Stimulated activated memory B cell treated with anti-CD40 and anti-IgM and Interleukin-4, amounts not matched to agents 10 μg/mL and 1 μg/mL and 100 μg/mL, for 72 hours (primary cell): ENCODE data around the gene KIF17.
"Not testable (repeated sequence)": the region's sequence is repeated elsewhere in the genome, so short reads cannot be mapped to it uniquely, and the experiment has no call there.

Source experiments
- ATAC-seq: fragments of 150-1000 bp; cut with Tn5 transposase; 2 replicates; pipeline ENCODE4 v1.10.0; 2021
- H3K27ac Mint-ChIP-seq: one replicate; pipeline ENCODE4 v1.8.0; 2022; ENCODE audit warnings: mild to moderate bottlenecking, mixed read lengths
- H3K27me3 Mint-ChIP-seq: one replicate; pipeline ENCODE4 v1.8.0; 2022; ENCODE audit warnings: mixed read lengths
- H3K36me3 Mint-ChIP-seq: one replicate; pipeline ENCODE4 v1.8.0; 2022; ENCODE audit warnings: mixed read lengths
- H3K4me1 Mint-ChIP-seq: one replicate; pipeline ENCODE4 v1.8.0; 2022; ENCODE audit warnings: mixed read lengths
- H3K4me3 Mint-ChIP-seq: one replicate; pipeline ENCODE4 v1.8.0; 2022; ENCODE audit warnings: mild to moderate bottlenecking, moderate library complexity, mixed read lengths
- H3K9me3 Mint-ChIP-seq: one replicate; pipeline ENCODE4 v1.8.0; 2022; ENCODE audit warnings: mixed read lengths

Gene KIF17

GRCh38 chr1:20691872-20692271 lies 25.9 kb downstream of the KIF17 start:
- no peak overlapping the region for H3K4me3 Mint-ChIP-seq
- H3K9me3 Mint-ChIP-seq = peaks cover 4% of the 10 kb centered on the region
- peaks cover 11% of the 10 kb centered on the region for H3K4me1 Mint-ChIP-seq
- H3K36me3 Mint-ChIP-seq = peaks cover 8% of the 10 kb centered on the region
- ATAC-seq = no peak
- peaks cover 27% of the 10 kb centered on the region for H3K27me3 Mint-ChIP-seq
- H3K27ac Mint-ChIP-seq = no peak overlapping the region

DNA sequence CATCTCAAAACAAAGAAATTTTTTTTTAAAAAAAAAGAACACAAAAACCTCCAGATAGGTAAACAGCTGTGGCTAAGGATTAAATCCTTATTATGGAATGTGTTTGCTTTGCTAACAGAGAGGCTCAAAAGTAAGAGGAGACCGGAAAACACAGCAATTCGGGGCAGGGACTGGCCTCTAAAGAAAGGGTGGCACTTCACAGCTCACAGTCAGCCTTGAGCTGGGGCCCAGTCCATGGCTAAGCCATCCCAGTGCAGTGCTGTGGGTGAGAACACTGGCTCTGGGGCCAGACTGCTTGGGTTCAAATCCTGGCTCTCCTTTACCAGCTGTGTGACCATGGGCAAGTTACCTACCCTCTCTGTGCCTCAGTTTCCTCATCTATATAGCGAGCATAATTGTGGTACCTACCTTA lies 28.2 kb downstream of the KIF17 start:
- H3K4me1 Mint-ChIP-seq = no peaks in the 10 kb centered on the region
- peaks cover 34% of the 10 kb centered on the region for H3K27me3 Mint-ChIP-seq
- H3K9me3 Mint-ChIP-seq = peaks cover 4% of the 10 kb centered on the region
- no peak overlapping the region for H3K27ac Mint-ChIP-seq
- no peak for ATAC-seq
- no peak overlapping the region for H3K4me3 Mint-ChIP-seq
- peaks cover 8% of the 10 kb centered on the region for H3K36me3 Mint-ChIP-seq

DNA sequence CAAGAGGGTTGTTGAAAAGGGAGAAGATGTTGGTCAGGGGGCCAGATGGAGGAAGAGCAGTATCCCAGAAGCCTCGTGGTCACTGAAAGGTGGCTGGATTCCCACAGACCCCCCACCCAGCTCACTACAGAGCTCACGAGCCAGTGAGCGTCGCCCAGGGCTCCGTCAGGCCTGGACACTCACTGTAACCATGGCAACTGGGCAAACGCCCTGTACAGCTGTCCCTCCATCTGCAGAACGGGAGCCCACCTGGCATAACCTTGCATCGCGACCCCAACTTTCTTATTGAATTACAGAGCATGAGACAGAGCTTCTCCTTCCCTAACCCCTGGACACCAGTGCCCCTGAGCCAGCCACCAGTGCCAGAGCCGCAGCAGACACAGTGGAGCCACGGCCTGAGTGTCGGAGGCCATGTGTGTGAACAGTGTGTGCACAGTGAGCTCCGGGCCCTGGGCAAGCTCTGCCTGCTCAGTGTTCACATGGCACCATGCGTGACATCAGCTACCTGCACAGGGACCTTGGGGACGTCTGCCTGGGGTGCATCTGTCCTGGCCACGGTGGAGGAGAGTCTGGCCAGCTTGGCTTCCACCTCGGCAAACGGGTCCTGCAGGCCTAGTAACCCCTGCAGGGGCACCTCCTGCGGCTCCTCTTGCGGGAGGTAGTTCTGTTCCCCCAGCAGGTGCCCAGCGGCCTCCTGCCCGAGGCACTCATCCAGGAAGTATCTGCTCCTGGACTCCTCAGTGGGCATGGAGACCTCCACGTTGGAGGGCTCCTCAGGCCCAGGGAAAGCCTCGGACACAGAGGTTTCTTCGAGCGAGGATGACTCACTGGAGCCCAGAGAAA lies 30.7 kb downstream of the KIF17 start:
- Mint-ChIP-seq H3K4me3 (no peak overlapping the region), H3K27me3 (peaks cover 50% of the 10 kb centered on the region), H3K27ac (no peak overlapping the region), H3K9me3 (peaks cover 4% of the 10 kb centered on the region), H3K4me1 (no peaks in the 10 kb centered on the region), H3K36me3 (peaks cover 6% of the 10 kb centered on the region)
- no peak for ATAC-seq

GRCh38 chr1:20685741-20686140 lies 32.1 kb downstream of the KIF17 start:
- H3K4me3 Mint-ChIP-seq = no peak overlapping the region
- H3K4me1 Mint-ChIP-seq = no peaks in the 10 kb centered on the region
- H3K9me3 Mint-ChIP-seq = no peaks in the 10 kb centered on the region
- H3K27ac Mint-ChIP-seq = no peak overlapping the region
- ATAC-seq = no peak
- H3K27me3 Mint-ChIP-seq = peaks cover 50% of the 10 kb centered on the region
- no peaks in the 10 kb centered on the region for H3K36me3 Mint-ChIP-seq

DNA sequence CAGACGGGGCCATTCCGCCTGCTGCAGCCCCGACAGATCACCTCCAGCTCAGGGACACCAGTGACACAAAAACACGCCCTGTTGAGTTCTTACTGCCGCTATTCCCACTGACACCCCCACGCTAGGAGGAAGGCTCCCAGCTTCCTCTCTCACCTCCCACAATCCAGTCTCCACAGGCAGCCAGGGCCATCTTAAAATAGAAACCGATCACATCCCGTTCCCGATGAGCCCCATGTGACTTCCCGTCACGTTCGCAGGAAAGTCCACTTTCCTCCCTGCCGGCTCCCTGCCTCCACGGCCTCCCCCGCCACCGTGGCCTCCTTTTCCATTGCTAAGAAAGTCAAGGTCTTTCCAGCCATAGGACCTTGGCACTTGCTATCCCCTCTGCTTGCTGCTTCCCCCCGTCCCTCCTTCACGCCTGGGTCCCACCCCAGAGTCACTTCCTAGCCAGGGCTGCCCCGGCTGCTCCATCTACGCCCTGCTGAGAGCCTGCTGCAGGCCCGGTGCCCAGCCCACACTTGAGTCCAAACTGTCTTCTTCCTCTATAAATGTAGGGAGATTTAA lies 32.6 kb downstream of the KIF17 start:
- H3K36me3 Mint-ChIP-seq = no peaks in the 10 kb centered on the region
- H3K9me3 Mint-ChIP-seq = no peaks in the 10 kb centered on the region
- ATAC-seq = no peak
- no peak overlapping the region for H3K27ac Mint-ChIP-seq
- H3K27me3 Mint-ChIP-seq = peaks cover 50% of the 10 kb centered on the region
- no peaks in the 10 kb centered on the region for H3K4me1 Mint-ChIP-seq
- no peak overlapping the region for H3K4me3 Mint-ChIP-seq

GRCh38 chr1:20684651-20685050 lies 33.2 kb downstream of the KIF17 start:
- Mint-ChIP-seq H3K27ac (no peak overlapping the region), H3K36me3 (no peaks in the 10 kb centered on the region)

GRCh38 chr1:20684050-20684620 lies 33.7 kb downstream of the KIF17 start:
- Mint-ChIP-seq H3K4me1 (peaks cover 4% of the 10 kb centered on the region), H3K9me3 (no peaks in the 10 kb centered on the region), H3K36me3 (no peaks in the 10 kb centered on the region), H3K4me3 (no peak overlapping the region), H3K27me3 (peaks cover 50% of the 10 kb centered on the region), H3K27ac (no peak overlapping the region)
- no peak for ATAC-seq

More at GRCh38 chr1:20684651-20685050, 33.2 kb downstream of the KIF17 start:
- Mint-ChIP-seq H3K9me3 (no peaks in the 10 kb centered on the region), H3K4me1 (no peaks in the 10 kb centered on the region), H3K4me3 (no peak overlapping the region), H3K27me3 (peaks cover 50% of the 10 kb centered on the region)
- ATAC-seq = peak; percentile 4

DNA sequence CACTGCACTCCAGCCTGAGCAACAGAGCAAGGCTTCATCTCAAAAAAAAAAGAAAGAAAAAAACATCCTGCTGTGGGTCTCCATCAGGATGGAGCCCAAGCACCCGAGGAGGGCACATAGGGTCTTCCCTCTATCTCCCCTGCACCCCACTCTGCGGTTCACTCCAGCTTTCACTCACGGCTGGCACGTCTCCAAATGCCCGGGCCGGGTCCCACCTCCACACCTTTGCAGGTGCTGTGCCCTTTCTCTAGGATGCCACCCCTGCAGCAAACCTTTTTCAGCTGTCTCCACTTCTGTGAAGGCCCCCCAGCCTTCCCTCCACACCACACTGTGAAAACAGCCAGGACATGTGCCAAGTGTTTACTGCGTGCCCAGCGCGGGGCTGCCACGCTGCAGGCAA lies 34.2 kb downstream of the KIF17 start:
- no peak for ATAC-seq
- H3K4me3 Mint-ChIP-seq = no peak overlapping the region
- H3K36me3 Mint-ChIP-seq = no peaks in the 10 kb centered on the region
- peaks cover under 1% of the 10 kb centered on the region for H3K9me3 Mint-ChIP-seq
- no peak overlapping the region for H3K27ac Mint-ChIP-seq
- H3K27me3 Mint-ChIP-seq = peaks cover 47% of the 10 kb centered on the region
- H3K4me1 Mint-ChIP-seq = peaks cover 9% of the 10 kb centered on the region

GRCh38 chr1:20682571-20683236 lies 35.1 kb downstream of the KIF17 start:
- peaks cover 4% of the 10 kb centered on the region for H3K9me3 Mint-ChIP-seq
- H3K36me3 Mint-ChIP-seq = no peaks in the 10 kb centered on the region
- no peak for ATAC-seq
- peaks cover 40% of the 10 kb centered on the region for H3K27me3 Mint-ChIP-seq
- peaks cover 15% of the 10 kb centered on the region for H3K4me1 Mint-ChIP-seq
- H3K27ac Mint-ChIP-seq = no peak overlapping the region
- no peak overlapping the region for H3K4me3 Mint-ChIP-seq

GRCh38 chr1:20681999-20682398 lies 35.8 kb downstream of the KIF17 start:
- no peak for ATAC-seq
- Mint-ChIP-seq H3K27ac (no peak overlapping the region), H3K4me1 (peaks cover 15% of the 10 kb centered on the region), H3K4me3 (no peak overlapping the region), H3K36me3 (no peaks in the 10 kb centered on the region), H3K9me3 (peaks cover 5% of the 10 kb centered on the region), H3K27me3 (peaks cover 40% of the 10 kb centered on the region)

- no peak for ATAC-seq
- Mint-ChIP-seq H3K36me3 (no peaks in the 10 kb centered on the region), H3K27ac (no peak overlapping the region), H3K9me3 (peaks cover 5% of the 10 kb centered on the region), H3K27me3 (peaks cover 22% of the 10 kb centered on the region), H3K4me1 (peaks cover 15% of the 10 kb centered on the region), H3K4me3 (no peak overlapping the region)
These were observed 37.5 kb downstream of the KIF17 start for GRCh38 chr1:20680269-20680668.

DNA sequence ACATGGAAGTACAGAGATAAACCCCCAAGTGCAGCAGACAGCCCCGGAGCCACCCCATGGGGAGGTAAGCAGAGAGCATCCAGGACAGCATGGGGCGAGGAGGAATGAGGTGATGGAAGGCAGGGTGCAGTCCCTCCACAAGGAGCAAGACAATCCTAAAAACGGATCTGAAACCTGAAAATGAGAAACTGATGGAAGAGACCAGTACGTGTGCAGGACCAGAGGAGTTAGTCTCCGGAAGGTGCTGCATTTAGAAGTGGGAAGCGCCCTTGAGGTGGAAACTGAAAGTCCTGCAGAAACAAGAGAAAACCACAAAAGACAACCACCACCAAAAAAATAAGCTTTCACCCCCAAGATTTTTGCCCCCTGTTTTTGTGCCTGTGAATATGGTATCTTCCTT lies 39.2 kb downstream of the KIF17 start:
- Mint-ChIP-seq H3K27me3 (peaks cover 9% of the 10 kb centered on the region), H3K4me3 (peak overlapping the region; percentile 44), H3K4me1 (peaks cover 15% of the 10 kb centered on the region), H3K9me3 (peaks cover 5% of the 10 kb centered on the region), H3K27ac (peak overlapping the region; percentile 3), H3K36me3 (no peaks in the 10 kb centered on the region)
- peak; percentile 79 for ATAC-seq

GRCh38 chr1:20673626-20674025 lies 44.2 kb downstream of the KIF17 start:
- not testable (repeated sequence) for H3K27me3 Mint-ChIP-seq, H3K36me3 Mint-ChIP-seq, H3K9me3 Mint-ChIP-seq, H3K4me3 Mint-ChIP-seq, H3K4me1 Mint-ChIP-seq, H3K27ac Mint-ChIP-seq, ATAC-seq

DNA sequence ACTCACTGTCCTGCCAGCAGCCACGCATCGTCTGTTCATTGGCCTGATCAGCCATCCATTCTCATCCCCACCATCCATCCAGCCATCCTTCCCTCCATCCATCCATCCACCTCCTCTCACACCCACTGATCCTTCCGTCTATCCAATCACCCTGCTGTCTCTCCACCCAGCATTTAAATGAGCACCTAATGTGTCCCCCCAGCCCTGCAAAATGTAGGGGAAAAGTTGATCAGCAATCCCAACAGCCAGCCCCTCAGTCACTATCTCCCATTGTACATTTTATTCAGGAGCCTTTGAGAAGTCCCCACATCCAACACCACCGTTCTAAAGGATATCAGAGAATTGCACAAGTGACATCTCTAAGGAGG lies 45.6 kb downstream of the KIF17 start:
- ATAC-seq = no peak
- Mint-ChIP-seq H3K4me3 (no peak overlapping the region), H3K9me3 (no peaks in the 10 kb centered on the region), H3K36me3 (no peaks in the 10 kb centered on the region), H3K27me3 (no peaks in the 10 kb centered on the region), H3K4me1 (no peaks in the 10 kb centered on the region), H3K27ac (no peak overlapping the region)

GRCh38 chr1:20670936-20671335 lies 46.9 kb downstream of the KIF17 start:
- Mint-ChIP-seq H3K36me3 (no peaks in the 10 kb centered on the region), H3K27ac (no peak overlapping the region), H3K4me3 (no peak overlapping the region), H3K4me1 (peaks cover 5% of the 10 kb centered on the region), H3K9me3 (no peaks in the 10 kb centered on the region), H3K27me3 (no peaks in the 10 kb centered on the region)
- ATAC-seq = no peak
